Midbrain (tissue), 1 donor: Measurements from ENCODE around the gene PDE4C.
A peak's percentile ranks its signal among the peaks of the same experiment; 100 is the strongest.

Experiments
- DNase-seq: peaks from one replicate; lab custom pipeline; 2025; lab: John Stamatoyannopoulos, UW

PDE4C gene

DNA sequence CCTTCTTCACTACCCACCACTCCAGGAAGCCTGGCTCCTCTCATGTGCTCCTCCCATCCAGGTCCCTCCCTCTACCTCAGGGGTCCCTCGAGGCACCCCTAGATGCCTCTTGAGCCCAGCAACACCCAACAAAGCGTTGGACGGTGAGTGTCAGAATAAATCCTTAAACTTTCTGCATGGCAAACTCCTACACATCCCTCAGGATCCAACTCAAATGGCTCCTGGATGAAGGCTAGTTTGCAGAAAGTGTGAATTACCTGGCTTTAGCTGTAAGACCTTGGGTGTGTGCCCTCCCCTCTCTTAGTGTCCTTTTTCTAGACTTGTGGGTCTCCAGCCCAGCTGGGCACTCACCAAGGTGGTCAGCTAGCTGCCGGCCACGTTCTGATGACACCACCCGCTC, 27.9 kb downstream of the PDE4C start:
- no peak for DNase-seq

DNA sequence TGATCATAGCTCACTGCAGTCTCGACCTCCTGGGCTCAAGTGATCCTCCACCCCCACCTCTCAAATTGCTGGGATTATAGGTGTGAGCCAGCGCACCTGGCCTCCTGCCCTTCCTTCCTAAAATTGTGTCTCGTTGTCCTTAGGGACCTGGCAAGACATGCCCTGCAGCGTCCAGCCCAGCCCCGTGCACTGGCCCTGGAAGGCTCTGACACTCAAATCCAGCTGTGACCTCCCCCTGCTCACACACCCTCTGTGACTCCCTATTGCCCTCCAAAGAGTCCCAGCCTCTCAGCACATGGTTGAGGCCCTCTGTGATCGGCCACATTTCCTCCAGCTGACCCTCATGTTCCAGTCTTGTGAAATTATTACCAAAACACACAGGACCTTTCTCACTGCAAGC, 28.3 kb downstream of the PDE4C start:
- DNase-seq: no peak

DNA sequence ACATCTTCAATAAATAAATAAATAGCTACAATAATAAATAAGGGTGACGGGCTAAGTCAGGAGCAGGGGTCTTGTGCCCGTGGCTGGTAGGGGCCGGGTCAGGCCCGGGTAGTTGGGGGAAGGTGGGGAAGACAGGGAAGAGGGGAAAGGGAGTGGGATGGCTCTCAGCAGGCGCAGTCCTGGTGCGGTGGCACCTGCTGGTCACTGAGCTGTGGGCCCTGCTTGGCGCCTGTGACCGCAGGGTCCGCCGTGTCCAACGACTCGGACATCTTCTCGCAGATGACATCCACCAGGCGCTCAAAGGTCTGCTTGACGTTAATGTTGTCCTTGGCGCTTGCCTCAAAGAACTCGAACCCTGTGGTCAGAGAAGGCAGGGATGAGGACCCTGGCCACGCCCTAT, 28.9 kb downstream of the PDE4C start:
- no peak for DNase-seq

DNA sequence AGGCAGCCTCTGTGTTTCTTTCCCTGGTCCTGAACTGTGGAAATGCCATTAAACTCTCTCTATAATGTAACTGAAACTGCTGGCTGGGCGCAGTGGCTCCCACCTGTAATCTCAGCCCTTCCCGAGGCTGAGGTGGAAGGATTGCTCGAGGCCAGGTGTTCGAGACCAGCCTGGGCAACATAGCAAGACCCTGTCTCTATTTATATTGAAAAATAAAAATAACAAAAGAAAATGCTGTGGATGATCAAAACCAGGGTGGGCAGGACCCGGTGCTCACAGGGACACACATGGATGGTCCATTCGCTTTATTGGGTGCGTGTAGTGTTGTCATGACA, 29.8 kb downstream of the PDE4C start:
- no peak for DNase-seq

DNA sequence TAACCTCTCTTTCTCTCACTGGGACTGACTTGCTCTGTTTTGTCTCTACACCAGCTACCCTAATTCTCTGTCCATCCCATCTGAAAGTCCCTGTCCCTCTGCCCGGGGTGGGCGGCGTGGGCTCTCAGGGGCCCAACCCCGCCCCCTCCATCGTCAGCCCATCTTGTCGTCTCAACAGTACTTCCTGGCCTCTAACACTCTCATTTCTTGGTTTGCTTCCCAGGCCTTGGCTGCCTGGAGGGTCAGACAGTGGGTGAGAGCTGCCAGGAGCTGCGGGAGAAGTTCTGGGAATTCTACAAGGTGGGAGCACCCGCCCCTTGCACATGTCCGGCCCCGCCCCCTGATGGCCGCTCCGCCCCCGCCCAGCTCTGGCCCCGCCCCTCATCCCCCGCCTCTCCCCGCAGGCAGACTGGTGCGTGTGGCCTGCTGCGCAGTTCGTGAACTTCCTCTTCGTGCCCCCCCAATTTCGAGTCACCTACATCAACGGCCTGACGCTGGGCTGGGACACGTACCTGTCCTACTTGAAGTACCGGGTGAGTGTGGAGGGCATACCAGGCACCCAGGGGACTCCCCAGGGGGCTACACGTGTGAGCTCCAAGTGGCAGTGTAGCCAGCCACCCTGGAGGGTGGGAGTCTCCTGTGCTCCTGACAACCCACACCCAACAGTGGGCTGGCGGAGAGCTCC, 31.5 kb downstream of the PDE4C start:
- no peak for DNase-seq

DNA sequence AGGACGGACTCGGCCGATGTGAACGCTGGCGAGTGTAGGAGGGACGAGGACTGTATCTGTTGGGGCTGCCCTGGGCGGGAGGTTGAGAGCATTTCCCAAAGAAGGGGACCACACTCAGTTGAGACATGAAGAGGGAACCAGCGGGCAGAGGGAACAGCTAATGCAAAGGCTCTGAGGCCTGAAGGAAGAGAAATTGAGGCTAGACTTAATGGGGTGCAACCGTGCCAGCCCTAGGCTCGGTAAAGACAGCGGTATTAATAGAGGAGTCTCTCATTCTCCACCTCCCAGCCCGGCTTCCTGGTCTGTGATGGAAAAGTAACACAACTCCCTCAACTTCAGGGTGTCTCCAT, 32.1 kb downstream of the PDE4C start:
- DNase-seq: no peak

DNA sequence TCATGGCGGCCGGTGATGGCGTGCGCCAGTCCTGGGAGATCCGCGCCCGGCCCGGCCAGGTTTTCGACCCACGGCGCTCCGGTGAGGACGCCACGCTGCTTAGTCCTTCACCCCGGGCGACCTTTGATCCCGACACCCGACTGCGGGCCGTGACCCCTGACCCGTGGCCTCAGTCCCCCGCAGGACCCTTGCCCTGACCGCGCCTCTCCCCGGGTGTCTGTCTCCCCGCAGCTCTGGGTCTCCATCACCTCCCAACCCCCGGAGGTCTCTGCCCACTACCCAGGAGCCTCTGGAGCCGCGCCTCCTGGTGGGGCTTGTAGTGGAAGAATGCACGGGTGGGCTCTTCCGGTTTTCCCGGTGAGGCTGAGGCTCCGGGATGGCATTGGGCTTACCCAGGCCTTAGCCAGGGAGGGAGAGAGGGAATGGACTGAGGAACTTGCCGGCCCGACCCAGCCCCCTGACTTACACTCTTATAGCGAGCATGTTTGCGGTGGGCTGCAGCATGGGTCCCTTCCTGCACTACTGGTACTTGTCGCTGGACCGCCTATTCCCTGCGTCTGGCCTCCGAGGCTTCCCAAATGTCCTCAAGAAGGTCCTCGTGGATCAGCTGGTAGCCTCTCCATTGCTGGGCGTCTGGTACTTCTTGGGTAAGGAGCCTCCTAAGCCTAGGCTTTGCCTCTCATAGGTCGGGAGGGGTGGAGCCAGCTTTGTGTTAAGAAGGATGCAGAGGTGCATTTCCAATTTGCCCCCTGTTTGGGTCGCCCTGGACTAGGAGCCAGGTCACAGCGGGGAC, 32.7 kb downstream of the PDE4C start:
- no peak for DNase-seq

DNA sequence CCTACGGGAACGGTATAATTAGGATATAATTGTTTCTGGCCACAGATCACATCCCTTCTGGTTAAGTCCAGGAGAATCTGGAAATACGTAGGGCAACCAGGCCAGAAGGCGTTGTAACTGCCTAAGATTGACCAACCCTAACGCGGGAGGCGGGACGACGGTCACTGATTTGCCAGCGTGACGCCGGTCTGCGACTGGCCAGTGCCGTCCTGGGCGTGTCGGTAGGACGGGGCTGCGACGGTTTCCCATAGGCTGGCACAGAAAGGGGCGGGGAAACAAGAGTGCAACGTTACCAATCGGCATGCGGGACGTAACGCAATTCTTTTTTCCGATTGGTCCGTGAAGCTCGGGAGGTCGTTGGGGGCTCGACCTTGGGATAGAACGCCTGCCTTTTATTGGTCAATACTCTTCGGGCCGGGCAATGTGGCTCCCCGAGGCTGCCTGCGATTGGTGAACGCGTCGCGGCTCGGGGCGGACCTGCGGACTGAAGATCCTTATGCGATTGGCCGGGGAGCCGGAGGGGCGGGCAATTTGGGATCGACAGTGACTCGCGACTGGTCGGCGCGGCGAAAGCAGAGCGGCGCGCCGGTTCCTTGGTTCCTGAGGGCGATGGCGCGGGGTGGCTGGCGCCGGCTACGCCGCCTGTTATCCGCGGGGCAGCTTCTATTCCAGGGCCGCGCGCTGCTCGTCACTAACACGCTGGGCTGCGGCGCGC, 33.4 kb downstream of the PDE4C start, which contains the start of gene MPV17L2:
TSS of gene MPV17L2 (plus strand) at position 546 of the 715 bp plus-strand sequence. CDS start at position 610, 64 bp downstream.
- DNase-seq: peak; percentile 100

DNA sequence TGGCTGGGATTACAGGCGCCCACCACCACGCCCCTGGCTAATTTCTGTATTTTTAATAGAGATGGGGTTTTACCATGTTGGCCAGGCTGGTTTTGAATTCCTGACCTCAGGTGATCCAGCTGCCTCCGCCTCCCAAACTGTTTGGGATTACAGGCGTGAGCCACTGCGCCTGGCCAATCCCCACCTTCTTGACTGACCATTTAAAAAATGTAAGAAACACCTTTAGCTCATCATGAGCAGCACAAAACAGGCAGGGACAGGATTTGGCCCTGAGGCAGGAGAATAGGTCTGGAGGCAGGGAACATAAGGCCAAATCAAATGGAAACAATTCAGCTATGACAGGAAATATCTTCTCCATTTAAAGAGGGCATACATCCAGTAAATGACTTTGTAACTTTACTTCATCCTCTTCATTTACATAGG, 34.6 kb downstream of the PDE4C start:
- no peak for DNase-seq

DNA sequence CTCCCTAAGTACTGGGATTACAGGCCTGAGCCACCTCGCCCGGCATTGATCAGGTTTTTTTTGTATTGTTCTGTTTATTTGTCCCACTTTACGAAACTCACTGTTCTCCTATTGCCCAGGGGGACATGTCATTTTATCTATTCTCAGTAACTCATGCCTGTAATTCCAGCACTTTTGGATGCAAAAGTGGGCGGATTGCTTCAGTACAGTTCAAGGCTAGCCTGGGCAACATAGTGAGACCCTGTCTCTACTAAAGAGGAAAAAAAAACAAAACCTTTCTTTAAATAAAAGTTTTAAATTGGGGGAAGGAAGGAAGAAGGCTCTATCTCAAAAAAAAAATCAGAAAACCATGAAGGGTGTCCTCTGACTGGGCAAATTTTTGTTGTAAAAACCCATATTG, 36.0 kb downstream of the PDE4C start:
- DNase-seq: no peak

DNA sequence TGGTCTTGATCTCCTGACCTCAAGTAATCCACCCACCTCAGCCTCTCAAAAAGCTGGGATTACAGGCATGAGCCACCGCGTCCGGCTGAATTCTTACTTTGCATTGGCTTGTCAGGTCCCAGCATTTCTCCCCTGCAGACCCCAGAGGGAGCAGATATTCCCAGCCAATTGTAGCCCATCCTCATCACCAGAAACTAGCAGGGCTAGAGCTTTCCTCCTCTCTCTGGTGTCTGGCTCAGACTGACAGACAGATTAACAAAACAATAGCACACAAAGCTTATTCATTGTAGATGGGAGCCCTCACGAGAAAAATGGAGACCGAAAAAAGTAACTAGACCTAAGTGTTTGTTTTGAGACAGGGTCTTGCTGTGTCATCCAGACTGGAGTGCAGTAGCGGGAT, 40.7 kb downstream of the PDE4C start:
- DNase-seq: no peak

DNA sequence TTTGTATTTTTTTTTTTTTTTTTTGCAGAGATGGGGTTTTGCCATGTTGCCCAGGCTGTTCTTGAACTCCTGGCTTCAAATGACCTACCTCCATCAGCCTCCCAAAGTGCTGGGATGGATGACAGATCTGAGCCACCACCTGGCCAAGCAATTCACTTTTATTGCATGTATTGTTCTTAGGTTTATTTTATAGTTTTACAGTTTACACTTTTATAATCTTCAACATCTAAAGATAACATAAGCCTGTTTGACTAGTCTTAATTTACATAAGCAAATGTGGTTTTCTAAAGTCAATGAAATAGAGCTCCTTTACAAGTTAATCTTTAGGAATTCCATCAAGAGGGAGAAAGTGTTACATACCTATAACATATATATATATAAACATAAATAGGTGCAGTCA, 42.7 kb downstream of the PDE4C start:
- DNase-seq: no peak

DNA sequence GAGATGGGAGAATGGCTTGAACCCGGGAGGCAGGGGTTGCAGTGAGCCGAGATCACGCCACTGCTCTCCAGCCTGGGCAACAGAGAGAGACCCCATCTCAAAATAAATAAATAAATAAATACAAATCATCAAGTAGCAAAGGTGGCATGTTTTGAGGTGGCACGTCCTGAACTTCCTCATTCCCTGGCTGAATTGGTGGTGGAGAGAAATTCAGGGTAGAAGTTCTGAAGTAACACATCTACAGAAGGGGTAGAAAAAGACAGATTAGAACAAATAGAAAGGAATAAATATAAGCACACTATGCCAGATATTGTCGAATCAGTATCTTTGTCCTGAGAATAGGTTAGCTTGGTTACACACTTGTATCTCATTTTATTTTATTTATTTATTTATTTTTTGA, 46.3 kb downstream of the PDE4C start:
- DNase-seq: no peak

DNA sequence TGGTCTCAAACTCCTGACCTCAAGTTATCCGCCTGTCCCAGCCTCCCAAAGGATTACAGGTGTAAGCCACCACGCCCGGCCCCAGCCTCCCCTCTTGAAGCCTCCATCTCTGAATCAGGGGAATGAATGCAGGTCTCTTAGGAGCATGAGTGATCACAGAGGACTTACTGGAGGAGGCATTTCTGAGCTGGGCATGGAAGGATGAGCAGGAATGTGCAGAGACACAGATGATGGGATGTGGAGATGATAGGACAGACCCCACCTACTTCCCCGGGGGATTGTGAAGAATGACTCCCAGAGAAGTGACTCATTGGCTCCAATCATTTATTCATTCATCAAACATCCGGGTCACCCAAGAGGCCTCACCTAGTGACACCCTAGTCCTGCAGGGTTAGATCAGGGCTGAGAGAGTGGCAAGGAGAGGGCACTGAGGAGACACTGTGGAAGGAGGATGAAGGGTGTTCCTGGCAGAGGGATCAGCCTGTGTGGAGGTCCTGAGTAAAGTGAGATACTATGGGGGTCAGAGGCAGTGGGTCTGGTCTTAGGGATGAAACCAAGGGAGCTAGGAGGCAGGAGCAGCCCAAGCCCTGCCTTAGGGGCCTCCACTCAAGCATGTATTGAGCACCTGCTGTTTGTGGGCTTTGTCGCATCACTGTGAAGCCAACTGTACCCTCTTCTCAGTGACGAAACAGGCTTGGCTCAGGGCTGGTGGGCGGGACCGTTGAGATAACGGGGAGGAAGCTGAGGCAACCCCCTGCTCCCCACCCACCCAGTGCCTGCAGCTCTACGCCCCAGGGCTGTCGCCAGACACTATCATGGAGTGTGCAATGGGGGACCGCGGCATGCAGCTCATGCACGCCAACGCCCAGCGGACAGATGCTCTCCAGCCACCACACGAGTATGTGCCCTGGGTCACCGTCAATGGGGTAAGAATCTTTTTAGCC, 49.6 kb downstream of the PDE4C start:
- DNase-seq: no peak

DNA sequence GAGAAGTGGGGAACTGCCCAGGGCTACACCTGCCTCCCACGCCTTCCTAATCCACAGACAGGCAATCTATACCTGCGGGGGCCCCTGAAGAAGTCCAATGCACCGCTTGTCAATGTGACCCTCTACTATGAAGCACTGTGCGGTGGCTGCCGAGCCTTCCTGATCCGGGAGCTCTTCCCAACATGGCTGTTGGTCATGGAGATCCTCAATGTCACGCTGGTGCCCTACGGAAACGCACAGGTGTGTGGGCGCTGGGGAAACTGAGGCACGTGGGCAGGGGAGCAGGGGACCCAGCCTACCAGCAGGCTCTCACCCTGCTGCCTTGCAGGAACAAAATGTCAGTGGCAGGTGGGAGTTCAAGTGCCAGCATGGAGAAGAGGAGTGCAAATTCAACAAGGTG, 51.3 kb downstream of the PDE4C start:
- DNase-seq: no peak
